GM18499 (cell line): ENCODE data around the gene TIRAP.
"Not testable (repeated sequence)": the region's sequence is repeated elsewhere in the genome, so short reads cannot be mapped to it uniquely, and the experiment has no call there.

Experiments
- ATAC-seq: cut with Tn5 transposase; IDR thresholded peaks from one replicate; pipeline ENCODE4 v1.9.1; 2021; ENCODE audit warnings: moderate number of reproducible peaks; ENCODE audit not compliant: insufficient read depth, unreplicated experiment

TIRAP gene

DNA sequence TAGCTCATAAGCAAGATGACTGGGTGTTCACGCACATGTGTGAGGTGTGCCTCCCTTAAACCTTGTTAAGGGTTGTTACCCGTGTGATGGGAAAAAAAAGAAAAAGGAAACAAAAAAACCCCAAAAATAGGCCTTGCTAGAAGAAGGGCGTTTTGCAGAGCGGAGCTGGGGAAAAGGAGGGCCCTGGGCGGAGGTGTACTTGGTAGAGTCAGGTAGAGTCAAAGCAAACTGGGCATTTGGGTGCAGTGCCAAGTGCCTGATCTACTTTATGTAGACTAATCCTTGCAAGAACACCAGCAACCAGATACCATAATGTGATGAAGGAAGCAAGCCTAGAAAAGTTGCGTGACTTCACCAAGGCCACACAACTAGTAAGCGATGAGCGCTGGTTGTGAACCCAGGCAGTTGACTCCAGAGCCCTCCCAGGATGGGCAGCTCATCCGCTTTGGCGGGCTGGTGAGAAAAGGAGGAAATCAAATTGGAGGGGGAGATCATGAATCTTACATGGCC lies 1.2 kb upstream of the TIRAP start:
- ATAC-seq: no peak

DNA sequence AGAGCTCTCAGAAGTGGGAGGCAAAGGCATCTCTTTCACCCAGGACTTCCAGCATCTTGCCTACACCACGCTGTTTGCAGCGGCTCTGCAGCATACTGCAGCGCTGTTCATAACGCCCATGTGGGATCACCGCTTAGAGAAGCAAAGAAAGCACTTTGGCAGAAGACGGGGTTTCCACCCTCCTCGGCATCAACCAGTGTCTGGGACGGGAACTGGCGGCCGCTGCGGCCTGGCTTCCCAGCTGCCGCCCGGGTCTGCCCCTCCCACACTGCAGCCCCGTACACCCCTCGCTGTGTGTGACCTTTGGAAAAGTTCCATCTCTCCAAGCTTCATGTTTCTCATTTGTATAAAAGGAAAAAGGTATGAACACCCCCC lies 545 bp upstream of the TIRAP start:
- no peak for ATAC-seq

DNA sequence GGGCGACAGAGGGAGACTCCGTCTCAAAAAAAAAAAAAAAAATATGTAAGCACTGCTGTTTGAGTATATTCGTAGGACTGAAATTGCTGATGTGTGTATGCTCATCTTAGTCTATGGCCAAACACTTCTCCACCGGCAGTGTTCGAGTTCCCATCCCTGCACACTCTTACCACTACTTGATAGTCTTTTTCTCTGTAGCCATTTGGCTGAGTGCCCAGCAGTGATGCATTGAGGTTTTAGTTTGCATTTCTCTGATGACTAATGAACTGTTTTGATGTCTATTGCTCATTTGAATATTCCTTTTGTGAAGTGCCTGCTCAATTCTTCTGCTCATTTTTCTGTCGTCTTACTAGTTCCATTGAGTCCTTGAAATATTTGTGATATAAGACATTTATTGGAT lies 1.9 kb downstream of the TIRAP start:
- peak; percentile 54 for ATAC-seq

DNA sequence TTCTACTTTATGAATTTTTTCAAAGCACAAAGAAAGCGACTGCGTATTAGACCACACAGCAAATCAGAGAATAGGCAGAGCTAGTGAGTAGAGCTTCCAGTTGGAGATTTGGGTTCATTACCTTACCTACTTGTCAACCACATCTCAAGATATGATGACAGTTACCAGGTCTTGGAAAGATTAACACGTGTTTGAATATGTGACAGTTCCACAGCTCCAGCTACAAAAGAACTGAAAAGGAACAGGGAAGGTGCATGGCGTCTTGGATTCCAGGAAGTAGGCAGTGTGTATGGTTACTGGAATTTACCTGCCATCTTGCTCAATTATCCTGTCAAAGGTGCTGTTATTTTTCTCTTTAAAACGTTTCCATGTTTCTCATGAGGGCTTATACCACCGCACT lies 5.3 kb downstream of the TIRAP start:
- no peak for ATAC-seq

DNA sequence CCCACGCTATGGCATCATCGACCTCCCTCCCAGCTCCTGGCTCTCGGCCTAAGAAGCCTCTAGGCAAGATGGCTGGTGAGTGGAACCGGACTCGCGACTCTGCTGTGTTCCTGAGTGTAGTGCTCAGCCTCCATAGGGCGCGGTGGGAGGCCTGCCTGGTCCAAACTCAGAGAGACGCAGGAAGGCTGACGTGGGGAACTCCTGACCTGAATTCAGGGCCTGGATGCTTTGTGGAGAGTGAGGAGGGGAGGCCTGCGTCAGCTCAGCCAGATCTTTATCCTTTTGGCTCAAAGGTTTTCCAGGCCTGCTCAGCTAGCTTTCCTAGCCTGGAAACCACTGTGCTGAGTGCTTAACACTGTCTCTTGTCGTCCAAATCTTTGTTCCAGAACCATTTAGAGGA lies 8.0 kb downstream of the TIRAP start:
- no peak for ATAC-seq

DNA sequence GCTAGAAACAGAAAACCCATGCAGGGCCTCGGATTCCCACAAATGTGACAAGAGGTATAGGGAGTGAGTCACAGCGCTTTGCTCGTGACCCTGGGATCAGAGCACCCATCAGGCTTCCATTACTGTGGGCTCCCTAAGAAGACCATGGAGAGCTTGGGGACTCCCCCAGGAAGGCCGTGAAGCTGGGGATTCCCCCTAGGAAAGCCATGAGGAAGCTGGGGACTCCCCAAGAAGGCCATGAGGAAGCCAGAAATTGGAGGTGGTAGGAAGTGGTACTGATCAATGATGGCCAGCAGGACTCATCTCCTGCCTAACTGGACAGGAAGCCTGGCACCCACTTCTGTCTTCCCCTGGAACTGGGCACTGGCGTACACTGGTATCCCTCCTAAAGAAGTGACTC lies 10.8 kb downstream of the TIRAP start:
- no peak for ATAC-seq

DNA sequence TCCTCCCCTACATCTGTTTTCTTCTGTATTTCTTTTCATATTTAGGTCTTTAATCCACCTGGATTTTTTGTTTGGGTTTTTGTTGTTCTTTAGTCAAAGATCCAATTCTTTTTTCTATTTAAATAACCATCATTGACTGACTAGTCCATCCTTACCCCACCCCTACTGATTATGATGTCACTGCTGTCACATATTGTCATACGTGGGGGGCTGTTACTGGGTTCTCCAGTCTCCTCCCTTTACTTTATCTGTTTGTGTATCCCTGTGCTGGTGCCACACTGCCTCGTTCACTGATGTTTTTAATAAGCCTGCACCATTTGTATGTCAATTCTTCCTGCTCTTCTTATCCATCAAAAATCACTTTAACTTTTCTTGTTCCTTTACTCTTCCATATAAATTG lies 14.1 kb downstream of the TIRAP start:
- ATAC-seq: no peak

DNA sequence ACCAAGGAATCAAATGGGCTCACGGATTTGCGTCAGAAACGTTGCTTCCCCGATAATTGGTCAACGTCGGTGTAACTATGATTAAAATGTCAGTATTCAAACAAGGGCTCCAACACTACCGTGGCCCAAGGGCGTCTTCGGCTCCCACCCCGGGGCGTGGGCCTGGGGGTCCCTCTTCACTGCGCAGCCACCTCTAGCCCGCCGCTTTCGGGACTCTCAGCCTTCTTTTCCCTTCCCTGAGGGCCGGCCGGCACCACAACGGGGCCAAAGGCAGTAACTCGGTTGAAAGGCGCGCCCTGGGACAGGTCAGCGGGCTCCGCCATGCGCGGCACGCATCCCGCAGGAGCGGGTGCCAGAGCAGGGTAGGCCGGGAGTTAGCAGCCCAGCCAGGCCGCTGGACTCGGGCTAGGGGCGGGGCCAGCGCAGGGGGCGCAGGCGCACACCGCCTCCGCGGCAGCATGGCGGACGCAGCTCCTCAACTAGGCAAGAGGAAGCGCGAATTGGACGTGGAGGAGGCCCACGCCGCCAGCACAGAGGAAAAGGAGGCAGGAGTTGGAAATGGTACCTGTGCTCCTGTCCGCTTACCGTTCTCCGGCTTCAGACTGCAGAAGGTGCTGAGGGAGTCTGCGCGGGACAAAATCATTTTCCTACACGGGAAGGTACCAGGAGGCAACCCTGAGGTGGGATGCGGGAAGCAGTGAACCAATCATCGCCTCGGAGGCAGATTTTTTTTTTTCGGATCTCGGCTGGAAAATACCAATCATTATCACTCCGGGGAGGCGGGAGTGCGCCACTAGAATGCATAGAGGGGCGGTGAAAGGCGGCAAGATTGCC lies 20.9 kb downstream of the TIRAP start, which contains the start of gene DCPS:
DCPS (plus strand) TSS at position 438 of the 834 bp plus-strand sequence; CDS start at position 459, 21 bp downstream.
- peak; percentile 65 for ATAC-seq

DNA sequence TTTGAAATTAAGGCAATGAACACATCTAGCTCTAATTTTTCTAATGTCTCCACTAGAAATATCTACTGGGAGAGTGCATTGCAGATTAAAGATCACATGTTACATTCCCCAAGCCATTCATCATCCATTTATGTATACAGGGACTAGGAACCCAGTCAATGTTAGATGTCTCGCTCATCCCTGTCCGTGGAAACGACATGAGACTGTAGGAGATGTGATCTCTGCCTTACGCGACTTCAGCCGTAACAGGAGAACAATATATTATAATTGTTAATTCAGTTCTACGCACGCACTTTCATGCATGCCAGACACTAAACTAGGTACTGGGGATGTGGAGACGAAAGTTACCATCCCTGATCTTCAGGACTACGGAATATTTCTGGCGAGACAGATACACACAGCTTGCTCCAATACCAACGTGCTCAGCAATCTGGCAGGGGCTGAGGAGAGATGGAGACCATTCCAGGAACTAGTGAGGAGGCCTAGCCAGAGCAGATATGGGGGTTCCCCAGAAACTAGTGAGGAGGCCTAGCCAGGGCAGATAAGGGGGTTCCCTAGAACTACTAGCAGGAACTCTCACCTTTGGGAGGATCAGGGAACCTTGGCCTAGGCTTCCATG lies 21.7 kb downstream of the TIRAP start:
- no peak for ATAC-seq

DNA sequence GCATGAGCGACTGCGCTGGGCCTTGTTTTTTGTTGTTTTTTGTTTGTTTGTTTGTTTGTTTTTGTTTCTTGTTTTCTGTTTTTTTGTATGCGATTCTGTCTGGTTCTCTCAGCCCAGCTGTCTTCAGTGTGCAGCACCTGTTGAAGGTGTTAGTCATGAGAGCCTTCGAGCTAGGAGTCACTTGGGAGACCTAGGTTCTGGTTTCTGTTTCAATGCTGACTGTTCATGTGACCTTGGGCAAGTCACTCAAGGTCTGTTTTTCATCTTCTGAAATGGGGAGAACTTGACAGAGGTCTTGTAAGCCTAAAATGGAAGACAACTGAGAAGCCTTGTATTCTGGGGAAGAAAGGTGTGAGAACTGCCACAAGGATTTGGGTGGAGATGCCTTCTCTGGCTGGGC lies 22.8 kb downstream of the TIRAP start:
- peak; percentile 43 for ATAC-seq

DNA sequence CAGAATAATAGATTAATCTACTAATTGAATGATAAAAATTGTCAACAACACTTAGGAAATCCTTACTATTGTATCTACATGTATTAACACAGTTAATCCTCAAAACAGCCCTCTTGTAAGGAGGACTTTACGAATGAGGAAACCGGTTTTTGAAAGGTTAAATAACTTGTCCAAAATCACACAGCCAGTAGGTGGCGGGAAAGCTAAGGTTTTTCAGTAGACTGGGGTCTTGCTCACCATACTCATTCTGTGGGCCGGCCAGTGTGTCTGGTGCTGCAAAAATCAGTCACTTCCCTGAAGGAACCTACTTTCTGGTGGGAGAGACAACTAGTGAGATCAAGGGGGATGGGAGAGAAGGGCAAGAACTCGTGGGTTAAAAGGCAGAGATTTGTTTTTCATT lies 24.8 kb downstream of the TIRAP start:
- ATAC-seq: no peak

DNA sequence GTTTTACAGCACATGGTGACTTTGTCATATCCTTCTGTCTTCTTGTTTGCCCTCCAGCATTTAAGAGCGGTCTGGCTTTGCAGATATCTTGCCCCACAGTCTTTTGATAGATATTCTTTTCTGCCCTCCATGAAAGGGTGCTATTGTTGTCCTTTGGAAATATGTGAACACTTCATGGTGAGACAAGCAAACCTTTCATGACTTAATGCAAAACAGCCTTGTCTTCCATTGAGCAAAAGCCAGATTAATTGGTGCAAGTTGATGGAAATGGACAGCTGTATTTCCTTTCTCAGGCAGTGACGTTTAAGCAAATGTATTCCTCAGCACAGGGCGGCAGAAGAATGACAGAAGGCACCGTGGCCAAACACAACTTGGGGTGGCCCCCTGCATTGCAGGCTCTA lies 25.4 kb downstream of the TIRAP start:
- ATAC-seq: no peak

DNA sequence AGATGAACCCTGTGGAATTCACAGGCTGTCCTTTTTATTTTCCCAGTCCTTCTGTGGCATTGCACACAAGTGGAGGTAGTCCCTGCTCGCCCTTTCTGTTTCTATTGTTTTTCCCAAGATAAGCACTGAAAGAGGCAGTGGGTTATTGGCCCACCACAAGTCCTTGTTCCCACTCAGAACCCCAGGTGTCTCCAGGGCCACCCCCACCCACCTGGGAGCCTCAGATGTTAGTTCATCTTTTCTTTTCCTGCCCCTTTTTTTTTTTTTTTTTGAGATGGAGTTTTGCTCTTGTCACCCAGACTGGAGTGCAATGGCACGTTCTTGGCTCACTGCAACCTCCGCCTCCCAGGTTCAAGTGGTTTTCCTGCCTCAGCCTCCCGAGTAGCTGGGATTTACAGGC lies 25.9 kb downstream of the TIRAP start:
- ATAC-seq: not testable (repeated sequence)

DNA sequence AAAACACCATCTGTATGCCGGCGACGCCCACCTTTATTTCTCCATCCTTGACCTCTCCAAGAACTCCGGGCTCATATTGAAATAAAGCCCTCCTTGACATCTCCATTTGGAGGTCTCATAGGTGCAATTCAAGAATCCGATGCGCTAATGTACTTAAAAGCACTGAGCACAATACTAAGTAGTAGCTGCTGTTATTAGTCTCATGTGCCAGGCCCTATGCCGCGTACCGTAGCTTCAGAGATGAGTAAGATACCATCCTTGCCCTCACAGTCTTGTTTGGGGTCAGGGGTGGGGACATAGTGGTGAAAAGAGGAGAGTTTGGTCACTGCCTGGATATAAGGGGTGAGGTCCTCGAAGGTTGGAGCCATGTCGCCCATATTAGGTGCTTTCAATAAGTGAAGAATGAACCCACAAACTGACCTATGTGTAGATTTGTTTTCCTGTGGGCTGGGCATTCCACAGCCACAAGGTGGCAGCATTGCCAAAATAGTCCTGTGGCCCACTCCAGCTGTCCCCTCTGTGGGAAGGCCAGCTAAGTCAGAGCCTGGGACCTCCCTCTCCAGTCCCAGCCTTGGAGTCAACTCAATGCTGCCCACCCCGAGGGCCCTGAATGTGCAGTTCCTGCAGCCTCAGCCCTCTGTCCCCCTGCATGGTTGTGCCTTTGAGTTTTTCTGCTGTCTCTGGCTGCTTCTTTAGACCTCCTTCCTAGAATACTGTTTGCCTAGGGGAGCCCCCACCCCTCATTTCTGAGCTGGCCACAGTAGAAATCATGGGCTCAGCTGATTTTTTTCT lies 27.5 kb downstream of the TIRAP start:
- no peak for ATAC-seq

DNA sequence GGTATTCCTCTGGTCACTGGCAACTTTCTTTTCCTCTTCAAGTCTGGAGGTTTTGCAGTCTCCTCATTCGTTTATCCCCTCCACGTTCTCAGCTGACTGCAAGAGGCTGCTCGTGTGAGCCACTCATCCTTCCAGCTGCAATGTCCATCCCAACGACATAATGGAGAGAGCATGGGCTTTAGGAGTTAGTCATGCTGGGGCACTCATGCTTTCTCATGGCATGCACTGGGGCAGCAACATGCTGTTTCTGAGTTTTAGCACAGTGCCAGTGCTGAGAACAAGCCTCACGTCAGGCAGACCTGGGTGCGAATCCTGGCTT lies 28.1 kb downstream of the TIRAP start:
- ATAC-seq: no peak

DNA sequence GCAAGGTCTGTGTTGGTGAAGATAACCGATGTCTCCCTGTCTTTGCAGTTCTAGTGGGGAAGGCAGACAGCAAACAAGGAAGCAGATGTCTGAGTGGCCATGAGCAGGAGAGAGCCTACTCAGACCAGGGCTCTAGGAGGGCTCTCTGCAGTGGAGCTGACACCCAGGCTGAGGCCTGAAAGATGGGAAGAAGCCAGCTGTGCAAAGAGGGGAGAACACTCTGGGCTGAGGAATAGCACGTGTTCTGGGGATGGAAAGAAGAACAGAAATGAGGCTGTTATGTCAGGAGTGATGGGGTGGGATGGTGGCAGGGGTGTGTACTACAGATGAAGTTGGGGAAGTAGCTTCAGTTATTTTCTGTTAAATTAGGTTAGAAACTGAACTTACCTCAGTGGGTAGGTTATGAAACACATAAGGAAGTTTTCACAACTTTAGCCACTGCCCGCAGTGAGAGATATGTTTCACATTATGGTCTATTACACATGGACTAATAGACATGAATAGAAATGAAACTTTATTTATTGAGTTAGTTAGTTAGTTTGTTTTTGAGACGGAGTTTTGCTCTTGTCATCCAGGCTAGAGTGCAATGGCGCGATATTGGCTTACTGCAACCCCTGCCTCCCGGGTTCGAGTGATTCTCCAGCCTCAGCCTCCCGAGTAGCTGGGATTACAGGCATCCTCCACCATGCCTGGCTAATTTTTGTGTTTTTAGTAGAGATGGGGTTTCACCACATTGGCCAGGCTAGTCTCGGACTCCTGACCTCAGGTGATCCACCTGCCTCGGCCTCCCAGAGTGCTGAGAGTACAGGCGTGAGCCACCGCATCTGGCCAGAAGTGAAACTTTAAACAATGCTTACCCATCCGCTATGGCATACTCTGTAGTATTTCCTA lies 28.8 kb downstream of the TIRAP start:
- ATAC-seq: peak; percentile 47

DNA sequence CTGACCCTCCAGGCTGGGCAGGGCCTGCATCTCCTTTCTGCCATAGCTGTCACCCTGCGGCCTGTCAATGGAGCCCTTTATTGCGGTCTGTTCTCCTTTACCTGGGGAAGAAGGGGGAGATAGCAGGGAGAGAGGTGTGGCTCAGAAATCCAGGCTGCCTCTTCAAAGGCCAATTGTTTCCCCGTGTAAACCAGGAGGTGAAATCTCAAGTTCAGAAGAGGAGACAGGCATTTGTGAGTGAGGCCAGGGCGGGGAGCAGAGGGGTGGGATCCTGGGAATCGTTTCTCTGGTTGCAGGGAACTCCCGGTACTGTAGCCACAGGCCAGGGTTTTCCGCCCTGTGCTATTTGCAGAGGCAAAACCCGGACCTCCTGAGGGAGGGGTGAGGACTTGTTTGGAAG lies 30.1 kb downstream of the TIRAP start:
- ATAC-seq: no peak

DNA sequence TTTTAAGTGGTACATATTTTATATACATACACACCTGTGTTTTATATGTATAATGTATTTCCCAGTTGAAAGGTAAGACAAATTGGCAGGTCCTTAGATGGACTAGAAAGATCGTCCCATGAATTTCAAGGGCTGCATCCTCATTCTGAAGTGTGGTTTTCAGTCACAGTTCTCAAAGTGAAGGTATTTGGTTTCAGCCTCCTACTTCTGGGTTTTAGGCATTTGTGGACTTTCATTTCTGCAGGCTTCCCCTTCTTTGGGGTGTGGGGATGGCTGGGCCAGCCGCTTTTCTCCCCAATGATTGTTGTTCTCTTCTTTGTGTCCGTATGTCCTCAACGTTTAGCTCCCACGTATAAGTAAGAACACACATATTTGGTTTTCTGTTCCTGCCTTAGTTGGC lies 30.9 kb downstream of the TIRAP start:
- ATAC-seq: no peak

DNA sequence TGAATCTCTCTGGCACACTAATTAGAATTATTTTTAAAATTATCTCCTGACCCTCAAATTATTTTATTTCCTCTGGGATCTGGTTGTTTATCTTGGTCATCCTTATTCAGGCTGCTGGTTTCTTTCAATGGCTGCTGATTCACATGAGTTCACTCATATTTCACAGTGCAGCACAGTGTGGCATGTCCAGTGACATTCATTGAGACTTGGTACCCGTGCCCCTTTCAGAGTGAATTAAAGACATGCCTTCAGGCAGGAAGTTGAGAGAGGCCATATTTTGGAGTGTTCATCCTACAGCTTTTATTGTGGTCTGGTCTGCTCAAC lies 34.5 kb downstream of the TIRAP start:
- ATAC-seq: no peak
